Suprapubic skin (tissue), 4 donors: ENCODE data around the gene DNMT3A. TPM values are rescaled to one million over a fixed set of nuclear protein-coding genes. Genes with fewer than 3 reads are reported as not detected.

ENCODE experiments used
- DNase-seq, 2 donors: peaks; one replicate each; pipeline ENCODE4 v3.0.0-alpha.2; 2019; ENCODE audit warnings: low spot score in 2 of 2
- H3K27ac ChIP-seq: fragments of 200-600 bp; sonication (generic); one replicate; pipeline ENCODE4 v1.5.1; 2019
- H3K27me3 ChIP-seq: fragments of 200-600 bp; sonication (generic); one replicate; pipeline ENCODE4 v1.5.1; 2019
- H3K36me3 ChIP-seq: fragments of 200-600 bp; sonication (generic); one replicate; pipeline ENCODE4 v1.5.1; 2019
- H3K4me1 ChIP-seq: fragments of 200-600 bp; sonication (generic); one replicate; pipeline ENCODE4 v1.5.1; 2019
- H3K4me3 ChIP-seq: fragments of 200-600 bp; sonication (generic); one replicate; pipeline ENCODE4 v1.5.1; 2019; ENCODE audit warnings: mild to moderate bottlenecking
- H3K9me3 ChIP-seq: fragments of 200-600 bp; sonication (generic); one replicate; pipeline ENCODE4 v1.5.1; 2019
- CTCF ChIP-seq, 2 donors: fragments of 200-600 bp in 1 of 2; fragments of 450-650 bp in 1 of 2; sonication (generic) in 1 of 2; IDR thresholded peaks; one replicate each; pipeline ENCODE4 v1.5.1; 2016 to 2019; ENCODE audit warnings: antibody characterized with exemption in 2 of 2, mild to moderate bottlenecking in 1 of 2, moderate library complexity in 1 of 2
- EP300 ChIP-seq: sonication (generic); formaldehyde crosslinking; IDR thresholded peaks from one replicate; pipeline ENCODE4 v1.6.1; 2017; ENCODE audit warnings: antibody characterized with exemption
- POLR2A ChIP-seq, 2 donors: fragments of 450-650 bp; IDR thresholded peaks; one replicate each; pipeline ENCODE4 v1.6.1; 2017; ENCODE audit warnings: antibody characterized with exemption in 2 of 2, mild to moderate bottlenecking in 2 of 2, moderate library complexity in 2 of 2
- POLR2AphosphoS5 ChIP-seq, 3 donors: sonication (generic); formaldehyde crosslinking; IDR thresholded peaks; one replicate each; pipeline ENCODE4 v1.6.1; 2017; ENCODE audit warnings: antibody characterized with exemption in 3 of 3
- WGBS: methylation state at CpG from one replicate; pipeline ENCODE4 v1.1.5; 2018; 5-methylcytosine and 5-hydroxymethylcytosine counted together
- total RNA-seq, 4 donors: library from RNA; depleted of rRNA; stranded (reverse); fragments of >200 nt; gene quantifications; one replicate each; pipeline ENCODE4 v1.1.0, GENCODE V29; 2016

DNMT3A gene
- total RNA-seq, 4 donors from 2014 or later = 4.0 to 12.8 (median 9.5) TPM

GRCh38 chr2:25281522-25281921 is 60.2 kb downstream of the DNMT3A start:
- WGBS = 56% methylated on average over 5 of the region's 5 CpGs
- Histone ChIP-seq H3K4me1 (peaks cover 58% of the 10 kb centered on the region), H3K36me3 (peaks cover 12% of the 10 kb centered on the region), H3K4me3 (no peak overlapping the region), H3K27ac (no peak overlapping the region), H3K9me3 (no peaks in the 10 kb centered on the region), H3K27me3 (no peaks in the 10 kb centered on the region)
- no peak for DNase-seq
- TF ChIP-seq CTCF (IDR thresholded peaks at IDR 0.05) (no peak), POLR2AphosphoS5 (IDR thresholded peaks at IDR 0.05) (no peak), EP300 (no peak), POLR2A (IDR thresholded peaks at IDR 0.05) (no peak)

- no peak for DNase-seq
- peaks cover 12% of the 10 kb centered on the region for H3K36me3 ChIP-seq
- peaks cover 62% of the 10 kb centered on the region for H3K4me1 ChIP-seq
- no peaks in the 10 kb centered on the region for H3K27me3 ChIP-seq
- no peaks in the 10 kb centered on the region for H3K9me3 ChIP-seq
- no peak overlapping the region for H3K27ac ChIP-seq
- 81% methylated on average over 10 of the region's 10 CpGs for WGBS
- TF ChIP-seq EP300 (no peak), POLR2A (IDR thresholded peaks at IDR 0.05) (no peak), POLR2AphosphoS5 (IDR thresholded peaks at IDR 0.05) (no peak), CTCF (IDR thresholded peaks at IDR 0.05) (no peak)
- no peak overlapping the region for H3K4me3 ChIP-seq
These were observed 61.6 kb downstream of the DNMT3A start for GRCh38 chr2:25280051-25280687.

- peaks cover 12% of the 10 kb centered on the region for H3K36me3 ChIP-seq
- H3K4me3 ChIP-seq = no peak overlapping the region
- 21% methylated on average over 12 of the region's 12 CpGs for WGBS
- H3K4me1 ChIP-seq = peaks cover 69% of the 10 kb centered on the region
- no peaks in the 10 kb centered on the region for H3K27me3 ChIP-seq
- peak overlapping the region; percentile 39 for H3K27ac ChIP-seq
- TF ChIP-seq EP300 (no peak), POLR2AphosphoS5 (IDR thresholded peaks at IDR 0.05) (no peak), POLR2A (IDR thresholded peaks at IDR 0.05) (no peak), CTCF (IDR thresholded peaks at IDR 0.05) (no peak)
- no peaks in the 10 kb centered on the region for H3K9me3 ChIP-seq
- DNase-seq = peak; percentile 85 to 86
These were observed 62.6 kb downstream of the DNMT3A start for GRCh38 chr2:25279091-25279651.

- Histone ChIP-seq H3K4me3 (peak overlapping the region; percentile 45), H3K27ac (peak overlapping the region; percentile 60), H3K9me3 (no peaks in the 10 kb centered on the region), H3K27me3 (no peaks in the 10 kb centered on the region), H3K4me1 (peaks cover 78% of the 10 kb centered on the region), H3K36me3 (peaks cover 14% of the 10 kb centered on the region)
- TF ChIP-seq POLR2A (IDR thresholded peaks at IDR 0.05) (no peak), CTCF (IDR thresholded peaks at IDR 0.05) (peak; percentile 20 to 69)
- 42% methylated on average over 18 of the region's 60 CpGs for WGBS
- no peak for DNase-seq
These were observed 64.9 kb downstream of the DNMT3A start for GRCh38 chr2:25276569-25277465.

- H3K9me3 ChIP-seq = no peaks in the 10 kb centered on the region
- 65% methylated on average over 4 of the region's 6 CpGs for WGBS
- no peak for DNase-seq
- TF ChIP-seq POLR2A (IDR thresholded peaks at IDR 0.05) (no peak), EP300 (no peak), CTCF (IDR thresholded peaks at IDR 0.05) (no peak), POLR2AphosphoS5 (IDR thresholded peaks at IDR 0.05) (no peak)
- no peak overlapping the region for H3K27ac ChIP-seq
- no peaks in the 10 kb centered on the region for H3K27me3 ChIP-seq
- H3K4me3 ChIP-seq = no peak overlapping the region
- H3K4me1 ChIP-seq = peaks cover 65% of the 10 kb centered on the region
- H3K36me3 ChIP-seq = peaks cover 9% of the 10 kb centered on the region
These were observed 66.2 kb downstream of the DNMT3A start for GRCh38 chr2:25275575-25275965.
